HG03558 (cell line): Measurements from ENCODE around the gene NPAS2.

ENCODE experiments used
- ATAC-seq: cut with Tn5 transposase; IDR thresholded peaks from one replicate; pipeline ENCODE4 v1.9.1; 2021; ENCODE audit warnings: moderate number of reproducible peaks; ENCODE audit not compliant: unreplicated experiment; ENCODE audit errors: extremely low read depth

Gene NPAS2

GRCh38 chr2:101002562-101003277 is 182.8 kb downstream of the NPAS2 start:
- no peak for ATAC-seq

- ATAC-seq: no peak
Measured at GRCh38 chr2:101003278-101003775, 183.4 kb downstream of the NPAS2 start.

GRCh38 chr2:101004620-101005325 is 184.8 kb downstream of the NPAS2 start:
- no peak for ATAC-seq

DNA sequence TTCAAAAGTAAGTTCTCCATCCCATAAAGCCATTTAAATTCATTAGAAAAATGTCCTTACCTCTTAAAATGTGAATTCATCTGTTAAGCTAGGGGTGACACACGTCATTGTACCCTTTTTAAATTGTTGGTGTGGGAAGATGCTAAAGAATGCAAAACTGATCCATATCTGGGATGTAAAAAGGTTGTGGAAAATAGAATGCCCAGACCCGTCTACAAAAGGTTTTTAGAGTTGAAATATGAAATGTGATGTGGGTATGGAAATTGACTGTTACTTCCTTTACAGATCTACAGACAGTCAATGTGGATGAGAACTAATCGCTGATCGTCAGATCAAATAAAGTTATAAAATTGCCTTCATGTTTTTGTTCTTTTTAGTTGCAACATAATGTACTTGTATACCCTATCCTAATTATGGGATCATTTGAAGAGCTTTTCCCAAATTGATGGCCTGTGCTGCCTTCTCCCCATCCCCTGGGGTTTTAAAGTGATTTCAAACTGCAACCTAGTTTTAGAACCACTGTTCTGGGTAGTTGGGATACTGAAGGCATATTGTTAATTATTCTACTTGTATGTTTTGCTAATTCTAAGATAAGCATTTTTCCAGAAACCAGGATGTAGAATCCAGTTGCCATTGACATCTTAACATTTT is 186.3 kb downstream of the NPAS2 start:
- no peak for ATAC-seq

DNA sequence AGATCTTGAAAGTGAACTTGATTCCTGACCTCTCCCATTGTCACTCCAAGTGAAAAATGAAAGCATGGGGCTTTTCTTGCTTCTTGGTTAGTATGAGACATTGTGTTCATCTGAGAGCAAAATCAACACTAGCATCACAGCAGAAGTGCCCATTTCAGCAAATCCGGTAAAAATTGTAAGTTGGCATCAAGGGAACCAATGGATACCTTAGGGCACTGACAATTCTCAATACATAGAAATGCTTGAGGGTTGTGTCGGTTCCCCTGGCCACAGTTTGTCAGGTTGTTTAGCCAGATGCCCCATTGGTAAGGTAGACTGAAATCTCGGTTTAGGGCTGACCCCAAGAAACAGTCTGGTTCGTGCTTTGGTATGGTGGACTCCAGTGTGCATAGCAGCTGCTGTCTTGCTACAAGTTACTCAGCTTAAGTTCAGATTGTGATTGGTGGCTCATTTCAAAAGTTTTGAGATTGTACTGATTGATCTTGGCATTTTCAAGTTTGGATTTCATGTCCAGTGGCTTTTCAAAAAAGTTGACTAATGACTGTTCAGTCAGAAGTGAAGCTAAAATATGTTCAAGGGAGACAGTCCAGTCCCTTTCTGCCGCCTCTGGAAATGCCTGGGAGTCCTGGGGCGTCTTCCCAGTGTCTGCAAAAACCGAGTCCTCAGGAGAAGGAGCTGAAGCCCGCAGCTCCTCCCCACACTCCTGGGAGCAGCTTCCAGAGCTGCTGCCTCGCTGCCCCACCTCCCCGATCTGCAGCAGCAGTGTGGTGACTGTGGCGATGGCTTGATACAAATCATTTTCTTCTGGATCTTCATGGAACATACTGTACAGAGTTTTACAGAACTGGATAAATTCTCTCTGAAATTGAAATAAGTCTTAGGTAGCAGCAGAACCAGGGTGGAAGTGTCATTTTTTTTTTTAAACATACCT is 187.7 kb downstream of the NPAS2 start:
- no peak for ATAC-seq

GRCh38 chr2:101011152-101011551 is 191.2 kb downstream of the NPAS2 start:
- no peak for ATAC-seq

GRCh38 chr2:101012054-101012705 is 192.2 kb downstream of the NPAS2 start:
- peak; percentile 81 for ATAC-seq

GRCh38 chr2:101012706-101013181 is 192.8 kb downstream of the NPAS2 start:
- no peak for ATAC-seq

- ATAC-seq: no peak
Measured at GRCh38 chr2:101014264-101014857, 194.4 kb downstream of the NPAS2 start.

DNA sequence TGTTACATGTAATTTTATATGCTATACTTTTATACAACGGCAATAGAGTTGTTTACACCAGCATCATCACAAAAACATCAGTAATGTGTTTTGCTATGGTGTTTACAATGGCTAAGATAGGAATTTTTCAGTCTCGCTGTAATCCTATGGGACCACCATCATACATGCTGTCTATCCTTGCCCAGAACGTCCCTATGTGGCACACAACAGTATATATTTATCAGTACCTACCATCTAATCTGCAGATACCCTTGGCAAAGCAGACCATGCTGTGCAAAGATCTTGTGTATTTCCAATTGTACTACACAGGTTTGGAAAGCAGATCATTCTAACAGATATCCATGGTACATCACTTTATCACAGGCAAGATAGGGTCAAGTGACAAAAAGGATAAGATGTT is 197.4 kb downstream of the NPAS2 start:
- ATAC-seq: no peak

DNA sequence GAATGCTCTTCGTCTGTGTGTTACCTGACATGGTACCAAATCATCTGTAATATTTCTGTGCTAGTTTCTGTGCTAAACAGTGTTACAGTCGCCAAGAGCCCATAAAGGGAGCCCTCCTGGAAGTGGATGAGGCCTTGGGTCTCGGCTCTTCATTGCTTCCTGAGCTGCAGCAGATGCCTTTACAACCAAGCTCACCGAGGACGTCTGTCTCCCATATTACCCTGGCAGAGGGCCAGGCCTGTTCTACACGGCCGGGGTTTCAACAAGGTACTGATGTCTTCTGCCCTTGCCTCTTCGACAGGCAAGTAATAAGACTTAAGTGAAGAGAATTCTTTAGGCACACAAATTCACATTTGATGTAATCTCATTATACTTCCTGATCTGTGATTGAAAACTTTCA is 199.0 kb downstream of the NPAS2 start:
- no peak for ATAC-seq

GRCh38 chr2:101022221-101022620 is 202.3 kb downstream of the NPAS2 start:
- ATAC-seq: no peak

DNA sequence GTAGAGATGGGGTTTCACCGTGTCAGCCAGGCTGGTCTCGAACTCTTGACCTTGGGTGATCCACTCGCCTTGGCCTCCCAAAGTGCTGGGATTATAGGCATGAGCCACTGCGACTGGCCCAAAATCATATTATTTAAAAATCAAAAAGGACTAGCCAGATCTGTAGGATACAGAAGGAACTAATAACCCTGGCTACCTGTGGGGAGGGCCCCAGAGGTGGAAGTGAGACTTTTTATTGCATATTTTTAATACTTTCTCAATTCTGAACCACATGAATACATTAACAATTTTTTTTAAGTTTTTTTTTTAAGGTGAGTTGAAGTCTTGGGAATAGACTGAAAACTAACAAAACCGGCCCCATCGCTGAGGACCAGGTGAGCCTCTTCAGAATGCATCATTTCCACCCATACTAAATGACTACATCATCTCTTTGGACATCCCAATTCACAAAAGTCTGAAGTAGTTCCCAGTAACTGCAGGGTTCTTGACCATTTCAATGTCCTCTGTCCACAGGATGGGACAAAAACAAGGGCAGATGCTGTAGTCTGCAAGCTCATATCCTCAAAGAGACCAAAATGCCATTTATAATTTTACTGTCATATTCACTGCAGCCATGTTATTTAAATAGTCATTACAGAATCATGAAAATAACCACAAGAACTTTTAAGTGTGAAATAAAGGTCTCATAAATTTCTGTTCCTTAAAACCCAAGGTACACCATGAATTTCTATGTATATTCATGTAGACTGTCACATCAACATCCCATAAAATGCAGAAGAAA is 203.6 kb downstream of the NPAS2 start:
- ATAC-seq: no peak

DNA sequence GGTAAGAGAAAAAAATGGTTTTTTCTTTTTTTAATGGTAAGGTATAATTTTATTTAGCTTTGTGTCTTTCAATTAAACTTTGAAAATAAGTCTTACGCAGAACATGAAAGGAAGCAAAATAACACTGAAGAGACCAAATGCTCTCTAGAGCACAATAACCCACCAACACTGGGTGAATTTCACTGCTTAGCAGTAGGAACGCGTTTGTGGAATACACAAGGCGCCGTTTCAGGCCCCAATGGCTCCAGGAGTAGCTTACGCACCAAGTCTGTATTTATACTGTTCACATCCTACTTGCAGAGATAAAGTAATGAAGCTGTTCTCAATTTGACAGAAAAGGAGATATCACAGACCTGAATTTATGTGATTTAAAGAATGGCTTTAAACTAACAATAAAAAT is 205.6 kb downstream of the NPAS2 start:
- ATAC-seq: no peak

GRCh38 chr2:101026253-101026701 is 206.3 kb downstream of the NPAS2 start:
- no peak for ATAC-seq

- no peak for ATAC-seq
Measured at GRCh38 chr2:101026923-101027469, 207.1 kb downstream of the NPAS2 start.

- ATAC-seq: no peak
Measured at GRCh38 chr2:101027852-101028251, 207.9 kb downstream of the NPAS2 start.
